ENCODE data around the gene PLIN4. TPM values are rescaled to one million over a fixed set of nuclear protein-coding genes. Genes with fewer than 3 reads are reported as not detected.

Gene PLIN4
- polyA plus RNA-seq, 1 donor (not counting 4 experiments of a cell fraction or from before 2014, with no cell fraction given): not detected

GRCh38 chr19:4516199-4516938 is 1.9 kb downstream of the PLIN4 start:
- peaks cover 11% of the 10 kb centered on the region for H3K4me1 ChIP-seq (ENCODE audit: control insufficient read depth, extremely low read depth, insufficient read depth, low read length)
- no peaks in the 10 kb centered on the region for H3K79me2 ChIP-seq (ENCODE audit: control insufficient read depth, insufficient read depth, low read length)
- H2AFZ ChIP-seq (ENCODE audit: control insufficient read depth, low read length): no peak overlapping the region
- DNase-seq (ENCODE audit: low read depth, low spot score) (no peak), FAIRE-seq (no peak)
- H3K27me3 ChIP-seq (ENCODE audit: control insufficient read depth, extremely low read depth, insufficient read depth, low read length): peaks cover 3% of the 10 kb centered on the region
- H3K36me3 ChIP-seq (ENCODE audit: control insufficient read depth in 2 of 2, extremely low read depth in 1 of 2, insufficient read depth in 2 of 2, low read length in 2 of 2): no peaks in the 10 kb centered on the region
- H3K27ac ChIP-seq (ENCODE audit: control insufficient read depth, insufficient read depth, low read length): no peak overlapping the region
- H3K9ac ChIP-seq (ENCODE audit: control insufficient read depth, extremely low read depth, insufficient read depth, low read length): no peak overlapping the region
- no peak overlapping the region for H3K4me2 ChIP-seq (ENCODE audit: control insufficient read depth, extremely low read depth, insufficient read depth, low read depth, low read length)
- no peak for TF ChIP-seq CTCF (optimal IDR thresholded peaks at IDR 0.05 in 1 of 3, IDR thresholded peaks at IDR 0.05 in 1 of 3, conservative IDR thresholded peaks at IDR 0.05 in 1 of 3; ENCODE audit: extremely low read depth in 1 of 3, insufficient read depth in 2 of 3, low read length in 3 of 3)
- no peak for TF ChIP-seq EZH2 (IDR thresholded peaks at IDR 0.05; ENCODE audit: low read length)
- no peak overlapping the region for H3K4me3 ChIP-seq (ENCODE audit: control insufficient read depth in 2 of 3, extremely low read depth in 1 of 3, insufficient read depth in 2 of 3, low read depth in 1 of 3, low read length in 3 of 3)
- dilution Hi-C loops (cut with MboI; ENCODE audit: extremely low pct_ligation_motif_present, low sequenced_read_pairs): no loop called here
- no peaks in the 10 kb centered on the region for H3K9me3 ChIP-seq (ENCODE audit: control insufficient read depth, low read depth, low read length)
- H3K9me1 ChIP-seq (ENCODE audit: control insufficient read depth, extremely low read depth, insufficient read depth, low read length): no peaks in the 10 kb centered on the region
- no peaks in the 10 kb centered on the region for H4K20me1 ChIP-seq (ENCODE audit: control insufficient read depth, extremely low read depth, insufficient read depth, low read length)

GRCh38 chr19:4515732-4516131 is 2.6 kb downstream of the PLIN4 start:
- Histone ChIP-seq H3K79me2 (ENCODE audit: control insufficient read depth, insufficient read depth, low read length) (no peaks in the 10 kb centered on the region), H3K4me2 (ENCODE audit: control insufficient read depth, extremely low read depth, insufficient read depth, low read depth, low read length) (no peak overlapping the region), H3K4me3 (ENCODE audit: control insufficient read depth in 2 of 3, extremely low read depth in 1 of 3, insufficient read depth in 2 of 3, low read depth in 1 of 3, low read length in 3 of 3) (no peak overlapping the region), H3K4me1 (ENCODE audit: control insufficient read depth, extremely low read depth, insufficient read depth, low read length) (peaks cover 11% of the 10 kb centered on the region), H2AFZ (ENCODE audit: control insufficient read depth, low read length) (no peak overlapping the region), H4K20me1 (ENCODE audit: control insufficient read depth, extremely low read depth, insufficient read depth, low read length) (no peaks in the 10 kb centered on the region), H3K9me1 (ENCODE audit: control insufficient read depth, extremely low read depth, insufficient read depth, low read length) (no peaks in the 10 kb centered on the region), H3K9ac (ENCODE audit: control insufficient read depth, extremely low read depth, insufficient read depth, low read length) (no peak overlapping the region), H3K36me3 (ENCODE audit: control insufficient read depth in 2 of 2, extremely low read depth in 1 of 2, insufficient read depth in 2 of 2, low read length in 2 of 2) (no peaks in the 10 kb centered on the region), H3K9me3 (ENCODE audit: control insufficient read depth, low read depth, low read length) (no peaks in the 10 kb centered on the region), H3K27ac (ENCODE audit: control insufficient read depth, insufficient read depth, low read length) (no peak overlapping the region), H3K27me3 (ENCODE audit: control insufficient read depth, extremely low read depth, insufficient read depth, low read length) (no peaks in the 10 kb centered on the region)
- dilution Hi-C loops (cut with MboI; ENCODE audit: extremely low pct_ligation_motif_present, low sequenced_read_pairs): no loop called here
- TF ChIP-seq EZH2 (IDR thresholded peaks at IDR 0.05; ENCODE audit: low read length): no peak
- no peak for TF ChIP-seq CTCF (optimal IDR thresholded peaks at IDR 0.05 in 1 of 3, IDR thresholded peaks at IDR 0.05 in 1 of 3, conservative IDR thresholded peaks at IDR 0.05 in 1 of 3; ENCODE audit: extremely low read depth in 1 of 3, insufficient read depth in 2 of 3, low read length in 3 of 3)
- FAIRE-seq (no peak), DNase-seq (ENCODE audit: low read depth, low spot score) (no peak)

Measured in keratinocyte (primary cell).